Measurements from ENCODE around the gene SMAD3.

GRCh38 chr15:67031331-67031730, 34.1 kb upstream of the SMAD3 start:
- TF ChIP-seq MAX (IDR thresholded peaks at IDR 0.05) (no peak), GABPA (IDR thresholded peaks at IDR 0.05; ENCODE audit: borderline replicate concordance, insufficient read depth, low read length) (no peak), POLR2A (IDR thresholded peaks at IDR 0.05; ENCODE audit: control extremely low read depth in 1 of 2, low read depth in 2 of 2, low read length in 2 of 2) (no peak), SP1 (IDR thresholded peaks at IDR 0.05; ENCODE audit: low read depth, low read length) (no peak), EP300 (IDR thresholded peaks at IDR 0.05; ENCODE audit: borderline replicate concordance in 1 of 2, low read depth in 2 of 2, low read length in 2 of 2) (no peak)

Data from H1 (cell line).